GM12892 (cell line): ENCODE data around the gene DENND2A.

ENCODE experiments used
- POLR2A ChIP-seq: IDR thresholded peaks from 2 replicates; pipeline ENCODE4 v1.6.1; 2011; ENCODE audit warnings: low read depth, low read length, control low read depth
- POLR2AphosphoS5 ChIP-seq: IDR thresholded peaks from 2 replicates; pipeline ENCODE4 v1.6.1; 2011; ENCODE audit warnings: low read depth, low read length, control low read depth
- TAF1 ChIP-seq: IDR thresholded peaks from 2 replicates; pipeline ENCODE4 v1.6.1; 2011; ENCODE audit warnings: low read depth, mild to moderate bottlenecking, control low read depth, low read length, borderline replicate concordance

GRCh38 chr7:140610204-140611165, 30.1 kb downstream of the DENND2A start:
- TF ChIP-seq POLR2A (no peak), TAF1 (no peak), POLR2AphosphoS5 (no peak)
